Naive thymus-derived CD4-positive, alpha-beta T cell (primary cell): ENCODE measurements around the gene ARHGAP10. TPM values are rescaled to one million over a fixed set of nuclear protein-coding genes. Genes with fewer than 3 reads are reported as not detected.

Source experiments
- ATAC-seq: fragments of 150-1000 bp; cut with Tn5 transposase; 2 replicates; pipeline ENCODE4 v1.10.0; 2021; ENCODE audit warnings: mild to moderate bottlenecking, moderate library complexity
- CTCF ChIA-PET: fragments of 350-600 bp; sonication (Branson Sonifier 250); formaldehyde crosslinking; loops from one replicate; lab custom pipeline; 2021; ENCODE audit warnings: antibody characterized with exemption; lab: Charles Lee
- POLR2A ChIA-PET: fragments of 350-600 bp; sonication (Branson Sonifier 250); formaldehyde crosslinking; loops from one replicate; lab custom pipeline; 2021; ENCODE audit warnings: antibody characterized with exemption, inconsistent platforms; lab: Charles Lee
- DNase-seq, 9 donors: peaks; one replicate each; pipeline versions ENCODE4 v3.0.0 to v3.0.0-alpha.2; 2020 to 2022; ENCODE audit warnings: mixed read lengths in 1 of 9
- H3K27ac ChIP-seq: one replicate; pipeline ENCODE4 v1.7.0; 2013; ENCODE audit warnings: mild to moderate bottlenecking, low read depth, low read length, moderate library complexity
- H3K27me3 ChIP-seq, 2 donors: one replicate each; pipeline ENCODE4 v1.7.0; 2013; ENCODE audit warnings: low read length in 2 of 2, mild to moderate bottlenecking in 2 of 2, moderate library complexity in 2 of 2; ENCODE audit not compliant: control insufficient read depth in 2 of 2, insufficient read depth in 2 of 2
- H3K36me3 ChIP-seq, 3 experiments: 1 replicate in 2 of 3; 2 replicates in 1 of 3; pipeline ENCODE4 v1.7.0; 2013; ENCODE audit warnings: low read length in 3 of 3, mild to moderate bottlenecking in 3 of 3, moderate library complexity in 1 of 3; ENCODE audit not compliant: insufficient read depth in 3 of 3, control insufficient read depth in 2 of 3
- H3K4me1 ChIP-seq, 2 donors: one replicate each; pipeline ENCODE4 v1.7.0; 2013; ENCODE audit warnings: low read length in 2 of 2, mild to moderate bottlenecking in 2 of 2, moderate library complexity in 1 of 2; ENCODE audit not compliant: control insufficient read depth in 2 of 2, insufficient read depth in 2 of 2
- H3K4me3 ChIP-seq: 2 replicates; pipeline ENCODE4 v1.7.0; 2013; ENCODE audit warnings: mild to moderate bottlenecking, low read length
- H3K9me3 ChIP-seq, 3 experiments: 1 replicate in 2 of 3; 2 replicates in 1 of 3; pipeline ENCODE4 v1.7.0; 2013; ENCODE audit warnings: low read length in 3 of 3; ENCODE audit not compliant: control insufficient read depth in 2 of 3
- H3K27ac Mint-ChIP-seq, 9 donors: one replicate each; pipeline ENCODE4 v1.8.0; 2020 to 2022; ENCODE audit warnings: mixed read lengths in 9 of 9, mild to moderate bottlenecking in 8 of 9, moderate library complexity in 5 of 9, inconsistent platforms in 2 of 9
- H3K27me3 Mint-ChIP-seq, 5 donors: one replicate each; pipeline ENCODE4 v1.8.0; 2021 to 2022; ENCODE audit warnings: mixed read lengths in 5 of 5, mild to moderate bottlenecking in 1 of 5
- H3K36me3 Mint-ChIP-seq, 5 donors: one replicate each; pipeline ENCODE4 v1.8.0; 2020 to 2022; ENCODE audit warnings: mixed read lengths in 5 of 5, mild to moderate bottlenecking in 3 of 5, inconsistent platforms in 1 of 5
- H3K4me1 Mint-ChIP-seq, 7 donors: one replicate each; pipeline ENCODE4 v1.8.0; 2020 to 2022; ENCODE audit warnings: mixed read lengths in 7 of 7, mild to moderate bottlenecking in 3 of 7, inconsistent platforms in 1 of 7
- H3K4me3 Mint-ChIP-seq, 10 donors: one replicate each; pipeline ENCODE4 v1.8.0; 2020 to 2022; ENCODE audit warnings: mild to moderate bottlenecking in 10 of 10, mixed read lengths in 10 of 10, moderate library complexity in 6 of 10, inconsistent platforms in 2 of 10
- H3K9me3 Mint-ChIP-seq, 11 donors: one replicate each; pipeline ENCODE4 v1.8.0; 2020 to 2022; ENCODE audit warnings: mixed read lengths in 11 of 11, mild to moderate bottlenecking in 4 of 11, inconsistent platforms in 1 of 11, moderate library complexity in 1 of 11
- intact Hi-C, 2 donors: fragments of 100-400 bp; cut with micrococcal nuclease; formaldehyde crosslinking; loops; one replicate each; pipeline ENCODE4 v1.15.1; 2023
- polyA plus RNA-seq, 2 donors: library from polyadenylated mRNA; unstranded; fragments of 300-500 nt; fragmentation: Illumina TruSeq; gene quantifications; one replicate each; pipeline ENCODE4 v1.2.3, GENCODE V29; 2021
- total RNA-seq, 6 experiments: library from RNA in 5 of 6; stranded (reverse) in 5 of 6; gene quantifications; 1 replicate in 5 of 6; 2 replicates in 1 of 6; pipeline ENCODE4 v1.2.3 and lab custom pipeline; 2021 to 2026

The ARHGAP10 gene
- total and polyA plus RNA-seq, 7 experiments from 2014 or later, result 1.9 to 8.5 (median 3.0) TPM

DNA sequence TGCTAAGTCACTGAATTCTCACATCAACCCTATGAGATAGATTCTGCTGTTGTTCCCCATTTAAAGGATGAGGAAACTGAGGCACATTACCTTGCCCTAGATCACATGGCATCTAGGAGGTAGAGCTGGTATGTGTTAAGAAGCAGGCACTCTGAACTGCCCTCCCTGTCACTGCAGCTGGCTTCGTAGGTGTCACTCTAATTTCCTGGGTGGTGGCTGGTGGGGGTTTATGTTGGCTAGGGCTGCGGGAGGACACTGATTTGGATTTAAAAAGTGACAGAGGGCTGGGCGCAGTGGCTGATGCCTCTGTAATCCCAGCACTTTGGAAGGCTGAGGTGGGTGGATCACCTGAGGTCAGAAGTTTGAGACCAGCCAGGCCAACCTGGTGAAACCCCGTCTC lies 93.0 kb downstream of the ARHGAP10 start:
- H3K27me3 Mint-ChIP-seq, result no peaks in the 10 kb centered on the region
- ATAC-seq (no peak), DNase-seq (no peak)
- Histone ChIP-seq H3K27me3 (no peaks in the 10 kb centered on the region), H3K27ac (no peak overlapping the region), H3K4me1 (no peaks in the 10 kb centered on the region), H3K36me3 (no peaks in the 10 kb centered on the region), H3K4me3 (no peak overlapping the region), H3K9me3 (no peaks in the 10 kb centered on the region)
- no peak overlapping the region for H3K4me3 Mint-ChIP-seq
- H3K4me1 Mint-ChIP-seq, result peaks cover 0 to 5% (median 0%) of the 10 kb centered on the region in 7 donors
- H3K27ac Mint-ChIP-seq, result no peak overlapping the region
- ChIA-PET POLR2A (no interaction called here), CTCF (no interaction called here)
- H3K36me3 Mint-ChIP-seq, result peaks cover 0 to 21% (median 3%) of the 10 kb centered on the region in 5 donors
- intact Hi-C loops, result no loop called here
- no peaks in the 10 kb centered on the region for H3K9me3 Mint-ChIP-seq

DNA sequence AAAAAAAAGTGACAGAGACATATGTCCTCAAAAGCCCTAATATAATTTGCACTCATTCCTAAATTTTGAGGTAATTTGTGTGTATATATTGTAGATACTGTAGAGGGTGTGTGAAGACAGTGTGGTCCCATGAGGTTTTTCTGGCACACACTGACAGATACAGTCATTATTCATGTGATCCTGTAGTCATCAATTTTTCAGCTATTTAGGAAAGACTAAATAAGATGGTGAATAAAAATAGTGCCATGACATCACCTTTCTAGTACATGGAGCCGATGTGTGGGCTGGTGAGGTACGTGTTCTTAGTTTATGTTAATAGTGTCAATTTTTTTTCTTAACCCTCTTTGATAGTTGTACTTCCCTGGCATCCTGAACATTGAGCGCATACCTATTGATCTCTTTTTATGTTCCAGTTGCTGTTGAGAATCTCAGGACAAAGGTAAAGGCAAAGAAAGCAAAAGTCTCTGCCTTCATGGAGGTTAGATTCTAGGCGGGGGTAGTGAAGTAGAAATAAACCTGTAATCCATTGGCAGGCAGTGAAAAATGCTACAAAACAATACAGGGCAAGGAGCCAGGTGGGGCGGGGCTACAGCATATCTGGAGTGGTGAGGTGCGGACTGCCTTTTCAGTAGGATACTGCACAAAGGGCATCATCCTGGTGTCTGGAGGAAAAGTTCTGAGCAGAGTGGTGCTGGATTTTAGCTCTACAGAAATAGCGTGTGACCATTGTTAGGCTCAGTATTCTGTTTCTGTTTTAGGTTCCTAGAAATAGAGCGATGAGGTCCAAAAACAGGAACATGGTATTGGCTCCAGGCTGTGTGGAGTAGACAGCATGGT lies 93.8 kb downstream of the ARHGAP10 start:
- no peak for DNase-seq
- peaks cover 0 to 5% (median 0%) of the 10 kb centered on the region in 7 donors for H3K4me1 Mint-ChIP-seq
- peak; percentile 65 for ATAC-seq
- no peaks in the 10 kb centered on the region for H3K4me1 ChIP-seq
- H3K9me3 ChIP-seq, result no peaks in the 10 kb centered on the region
- H3K27ac ChIP-seq, result no peak overlapping the region
- H3K9me3 Mint-ChIP-seq, result no peaks in the 10 kb centered on the region
- POLR2A ChIA-PET, result no interaction called here
- CTCF ChIA-PET, result no interaction called here
- no peaks in the 10 kb centered on the region for H3K27me3 ChIP-seq
- intact Hi-C loops, result no loop called here
- H3K36me3 Mint-ChIP-seq, result peaks cover 0 to 21% (median 3%) of the 10 kb centered on the region in 5 donors
- no peak overlapping the region for H3K4me3 Mint-ChIP-seq
- H3K27ac Mint-ChIP-seq, result no peak overlapping the region
- no peaks in the 10 kb centered on the region for H3K27me3 Mint-ChIP-seq
- no peak overlapping the region for H3K4me3 ChIP-seq
- no peaks in the 10 kb centered on the region for H3K36me3 ChIP-seq

DNA sequence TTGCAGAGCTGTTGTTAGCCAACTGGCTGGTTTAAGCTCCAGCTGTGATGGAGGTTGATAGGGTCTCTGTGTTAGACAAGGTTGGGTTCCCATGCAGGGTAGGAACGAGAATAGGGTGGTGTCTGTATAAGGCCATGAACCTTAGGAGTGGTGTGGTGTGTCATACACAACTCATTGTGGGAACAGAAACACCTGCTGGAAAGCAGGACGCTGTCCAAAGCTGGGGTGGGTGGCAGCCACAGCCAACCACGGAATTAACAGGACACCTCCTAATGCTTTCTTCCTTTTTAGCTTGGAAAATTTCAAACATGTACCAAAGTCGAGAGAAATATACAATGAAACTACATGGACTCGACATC lies 94.4 kb downstream of the ARHGAP10 start:
- Mint-ChIP-seq H3K4me3 (no peak overlapping the region), H3K27ac (no peak overlapping the region), H3K9me3 (no peaks in the 10 kb centered on the region), H3K36me3 (peaks cover 0 to 21% (median 3%) of the 10 kb centered on the region in 5 donors), H3K27me3 (no peaks in the 10 kb centered on the region), H3K4me1 (peaks cover 0 to 5% (median 0%) of the 10 kb centered on the region in 7 donors)
- Histone ChIP-seq H3K27ac (no peak overlapping the region), H3K4me3 (no peak overlapping the region), H3K4me1 (no peaks in the 10 kb centered on the region), H3K27me3 (no peaks in the 10 kb centered on the region), H3K36me3 (no peaks in the 10 kb centered on the region), H3K9me3 (no peaks in the 10 kb centered on the region)
- POLR2A ChIA-PET, result no interaction called here
- DNase-seq, result no peak
- ATAC-seq, result no peak
- intact Hi-C loops, result no loop called here
- CTCF ChIA-PET, result no interaction called here

DNA sequence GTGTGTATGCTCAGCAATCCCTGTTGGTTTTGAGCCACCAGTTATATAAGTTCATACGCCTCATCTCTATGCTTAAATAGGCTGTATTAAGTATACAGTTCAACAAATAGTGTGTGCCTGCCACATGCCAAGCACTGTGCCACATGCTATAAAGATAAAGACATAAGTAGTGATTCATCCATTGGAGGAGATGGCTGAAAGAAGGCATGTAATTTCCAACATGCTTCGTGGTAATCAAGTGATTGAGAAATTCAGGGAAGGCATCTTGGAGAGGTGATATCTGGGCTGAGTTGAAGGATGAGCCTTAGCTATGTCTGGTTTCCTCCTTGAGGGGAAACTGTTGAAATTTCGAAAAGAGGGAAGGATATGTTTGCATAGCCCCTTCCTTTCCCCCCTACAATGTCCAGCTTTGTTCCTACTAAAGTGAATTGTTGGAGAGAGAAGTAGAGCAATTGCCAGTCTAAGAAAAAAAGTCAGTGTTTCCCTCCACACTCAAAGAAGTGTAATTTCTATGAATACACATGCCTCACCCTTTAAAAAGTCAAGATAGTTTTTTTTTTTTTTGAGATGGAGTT lies 96.5 kb downstream of the ARHGAP10 start:
- H3K4me1 ChIP-seq, result no peaks in the 10 kb centered on the region
- Mint-ChIP-seq H3K9me3 (no peaks in the 10 kb centered on the region), H3K4me1 (peaks cover 0 to 4% (median 0%) of the 10 kb centered on the region in 7 donors), H3K4me3 (no peak overlapping the region), H3K27me3 (no peaks in the 10 kb centered on the region), H3K36me3 (peaks cover 0 to 15% (median 3%) of the 10 kb centered on the region in 5 donors), H3K27ac (no peak overlapping the region)
- POLR2A ChIA-PET, result no interaction called here
- H3K27me3 ChIP-seq, result no peaks in the 10 kb centered on the region
- intact Hi-C loops, result no loop called here
- no peaks in the 10 kb centered on the region for H3K36me3 ChIP-seq
- CTCF ChIA-PET, result no interaction called here
- no peak for DNase-seq
- H3K4me3 ChIP-seq, result no peak overlapping the region
- peak; percentile 25 for ATAC-seq
- H3K27ac ChIP-seq, result no peak overlapping the region
- H3K9me3 ChIP-seq, result no peaks in the 10 kb centered on the region

DNA sequence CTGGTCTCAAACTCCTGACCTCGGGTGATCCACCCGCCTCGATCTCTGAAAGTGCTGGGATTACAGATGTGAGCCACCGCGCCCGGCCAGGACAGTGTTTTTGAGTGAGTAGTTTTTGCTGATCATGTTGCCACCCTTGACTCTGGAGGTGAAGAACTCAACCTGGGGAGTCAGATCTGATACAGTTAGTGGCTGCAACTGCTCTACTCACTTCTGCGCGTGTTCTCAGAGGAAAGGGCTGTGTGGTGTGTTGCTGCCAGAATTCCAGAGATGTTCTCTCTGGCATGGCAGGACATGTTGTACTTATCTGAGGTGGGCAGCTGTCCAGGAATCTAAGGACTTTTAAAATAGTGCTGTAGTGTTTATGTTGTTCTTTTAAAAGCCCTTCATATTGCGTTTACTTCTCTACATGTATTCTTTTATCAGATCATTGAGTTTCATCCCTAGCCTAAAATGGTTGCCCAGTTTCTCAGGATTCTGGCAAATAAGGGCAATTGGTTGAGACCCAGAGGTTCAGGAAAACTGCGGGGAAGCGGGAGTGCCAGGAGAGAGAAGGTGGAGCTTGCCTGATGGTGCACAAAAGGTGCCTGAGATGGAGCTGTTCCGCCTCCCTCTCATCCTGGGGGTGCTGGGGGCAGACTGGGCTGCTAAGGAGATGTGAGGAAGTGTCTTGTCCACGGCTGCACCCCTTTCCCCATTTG lies 97.7 kb downstream of the ARHGAP10 start:
- intact Hi-C loops, result no loop called here
- Histone ChIP-seq H3K27me3 (no peaks in the 10 kb centered on the region), H3K4me1 (no peaks in the 10 kb centered on the region), H3K4me3 (no peak overlapping the region), H3K36me3 (no peaks in the 10 kb centered on the region), H3K27ac (no peak overlapping the region), H3K9me3 (no peaks in the 10 kb centered on the region)
- ChIA-PET POLR2A (no interaction called here), CTCF (no interaction called here)
- peaks cover 0 to 13% (median 1%) of the 10 kb centered on the region in 5 donors for H3K36me3 Mint-ChIP-seq
- no peaks in the 10 kb centered on the region for H3K9me3 Mint-ChIP-seq
- DNase-seq, result no peak
- no peaks in the 10 kb centered on the region for H3K27me3 Mint-ChIP-seq
- H3K4me3 Mint-ChIP-seq, result no peak overlapping the region
- peak overlapping the region in 1 of 9 donors; percentile 0 for H3K27ac Mint-ChIP-seq
- H3K4me1 Mint-ChIP-seq, result peaks cover 0 to 4% (median 0%) of the 10 kb centered on the region in 7 donors
- ATAC-seq, result no peak

DNA sequence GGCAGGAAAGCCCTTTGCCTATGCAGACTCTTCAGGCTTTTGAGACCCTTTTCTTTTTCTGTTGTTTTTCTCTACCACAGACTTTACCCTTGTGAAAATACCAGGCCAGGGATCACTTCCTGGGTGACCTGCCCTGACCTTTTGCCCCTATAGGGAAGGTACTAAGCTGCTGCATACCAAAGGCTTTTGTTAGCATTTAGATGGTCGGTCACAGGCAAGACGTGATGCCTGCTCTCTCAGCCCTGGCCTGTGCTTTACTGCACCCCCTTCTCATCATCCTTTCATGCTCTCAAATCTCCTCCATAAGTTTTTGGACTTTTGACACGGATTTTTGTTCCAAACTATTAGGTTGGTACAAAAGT lies 98.2 kb downstream of the ARHGAP10 start:
- Mint-ChIP-seq H3K27me3 (no peaks in the 10 kb centered on the region), H3K4me3 (no peak overlapping the region), H3K27ac (no peak overlapping the region), H3K4me1 (peaks cover 0 to 4% (median 0%) of the 10 kb centered on the region in 7 donors), H3K36me3 (peaks cover 0 to 11% (median 1%) of the 10 kb centered on the region in 5 donors), H3K9me3 (no peaks in the 10 kb centered on the region)
- CTCF ChIA-PET, result no interaction called here
- H3K36me3 ChIP-seq, result no peaks in the 10 kb centered on the region
- H3K27ac ChIP-seq, result no peak overlapping the region
- DNase-seq (no peak), ATAC-seq (no peak)
- no peak overlapping the region for H3K4me3 ChIP-seq
- no peaks in the 10 kb centered on the region for H3K9me3 ChIP-seq
- no peaks in the 10 kb centered on the region for H3K27me3 ChIP-seq
- no peaks in the 10 kb centered on the region for H3K4me1 ChIP-seq
- POLR2A ChIA-PET, result no interaction called here
- intact Hi-C loops, result no loop called here
